ENCODE measurements around the gene NFATC2.
A peak's percentile ranks its signal among the peaks of the same experiment; 100 is the strongest.

NFATC2 gene

DNA sequence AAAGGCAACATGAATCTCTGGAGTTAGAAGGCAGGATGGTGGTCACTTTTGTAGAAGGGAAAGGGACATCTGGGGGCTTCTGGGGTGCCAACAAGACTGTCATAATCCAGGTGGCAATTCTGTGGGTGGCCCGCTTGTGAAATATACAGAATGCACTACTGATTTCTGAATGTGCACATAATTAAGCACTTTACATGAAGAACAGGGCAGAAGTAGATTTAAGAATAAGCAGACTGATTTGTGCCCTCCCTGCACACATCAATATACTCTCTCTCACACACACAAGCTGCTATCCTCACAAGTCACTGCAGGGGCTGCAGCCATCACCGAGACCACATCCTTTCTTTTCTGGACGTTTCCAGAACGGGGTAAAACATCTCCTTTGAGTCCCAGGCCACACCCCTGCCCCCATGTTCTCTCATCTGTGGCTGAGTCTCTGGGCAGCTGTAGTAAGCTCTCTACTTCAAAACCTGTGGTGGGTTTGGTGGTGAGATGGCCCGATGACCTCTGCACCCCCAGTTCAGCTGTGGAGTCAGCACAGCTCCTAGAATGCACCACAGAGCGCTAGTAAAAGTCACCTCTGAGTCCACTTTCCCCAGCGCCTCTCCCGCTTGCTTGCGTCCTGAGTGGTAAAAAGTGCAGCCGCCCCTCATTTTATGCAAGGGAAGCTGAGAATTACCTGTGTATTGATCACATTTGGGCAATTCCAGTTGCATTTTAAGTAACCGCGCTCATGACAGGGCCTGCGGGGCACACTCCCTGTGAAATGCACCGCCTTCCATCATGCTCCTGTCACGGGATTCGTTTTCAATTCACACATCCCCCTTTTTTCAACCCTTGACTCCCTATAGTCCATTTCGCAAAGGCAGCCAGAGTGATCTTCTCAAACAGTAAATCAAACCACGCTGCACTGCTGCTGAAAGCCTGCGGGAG, 115.5 kb downstream of the NFATC2 start:
- no peak for DNase-seq

DNA sequence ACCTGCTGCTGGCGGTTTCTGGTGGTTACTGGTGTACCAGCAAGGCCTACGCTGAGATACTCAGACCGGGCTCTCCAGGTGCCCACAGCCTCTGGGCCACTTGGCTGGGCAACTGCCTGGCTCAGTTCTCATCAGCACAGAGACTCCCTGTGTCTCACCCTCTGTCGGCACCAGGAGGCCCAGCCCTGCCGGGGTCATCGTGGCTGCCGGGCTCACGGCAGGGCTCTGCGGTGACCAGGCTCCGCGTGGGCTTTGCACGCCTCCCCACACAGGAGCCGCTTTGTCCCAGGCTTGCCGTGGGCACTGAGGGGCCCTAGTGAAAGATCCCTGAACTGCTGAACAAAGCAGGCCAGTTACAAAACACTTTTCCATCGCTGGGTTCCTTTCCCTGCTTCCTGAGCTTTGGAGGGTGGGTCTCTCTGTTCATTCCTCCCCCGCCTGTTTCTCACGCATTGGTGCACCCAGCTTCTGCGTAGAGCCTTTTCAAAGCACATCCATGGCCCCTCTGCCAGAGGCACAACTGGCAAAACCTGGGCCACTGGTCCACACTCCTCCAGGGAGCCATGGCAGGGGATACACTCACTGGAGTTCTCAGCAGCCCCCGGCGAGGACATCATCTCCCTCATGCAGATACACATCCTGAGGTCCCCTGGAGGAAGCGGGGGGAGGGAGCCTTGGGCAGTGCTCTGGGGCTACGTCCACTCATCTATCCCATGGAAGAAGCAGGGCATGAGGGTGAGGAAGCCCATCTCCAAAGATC, 117.0 kb downstream of the NFATC2 start:
- peak in 1 of 2 donors; percentile 35 for DNase-seq

DNA sequence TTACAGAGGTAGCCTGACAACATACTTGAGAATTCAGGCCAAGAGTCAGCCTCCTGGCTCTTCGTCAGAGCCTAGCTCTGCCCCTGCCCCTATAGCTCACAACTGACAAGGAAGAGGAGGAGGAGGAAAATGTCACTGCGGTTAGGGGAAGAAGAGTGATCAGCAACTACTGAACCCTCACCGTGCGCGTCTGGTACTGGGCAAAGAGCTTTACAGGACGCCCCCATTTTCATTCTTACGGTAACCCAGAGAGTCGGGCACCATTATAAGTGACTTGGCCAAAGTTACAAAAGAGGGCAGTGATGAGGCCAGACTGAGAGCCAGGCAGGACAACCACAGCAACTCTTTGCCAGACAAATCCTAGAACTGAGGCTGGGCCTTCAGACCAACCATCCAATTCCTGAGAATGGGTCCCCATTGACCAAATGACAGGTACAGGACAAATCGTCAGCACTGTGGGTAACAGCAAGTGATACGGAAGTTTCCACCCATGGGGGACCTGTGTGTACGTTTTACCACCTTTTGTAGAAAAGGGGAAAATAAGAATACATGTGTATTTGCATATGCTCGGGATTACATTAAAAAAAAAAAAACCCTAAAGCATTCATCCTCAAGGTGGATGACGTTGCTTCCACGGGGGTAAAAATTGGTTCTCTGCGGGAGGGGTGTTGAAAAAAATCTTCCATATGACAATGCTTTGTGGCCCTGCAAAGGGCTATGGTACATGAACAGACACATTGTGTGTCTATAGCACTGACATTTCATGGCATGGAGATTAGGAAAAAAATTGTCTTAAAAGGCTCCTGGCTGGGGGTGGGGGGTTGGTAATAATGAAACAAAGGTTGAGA, 118.0 kb downstream of the NFATC2 start:
- DNase-seq, result peak in 1 of 2 donors; percentile 43

DNA sequence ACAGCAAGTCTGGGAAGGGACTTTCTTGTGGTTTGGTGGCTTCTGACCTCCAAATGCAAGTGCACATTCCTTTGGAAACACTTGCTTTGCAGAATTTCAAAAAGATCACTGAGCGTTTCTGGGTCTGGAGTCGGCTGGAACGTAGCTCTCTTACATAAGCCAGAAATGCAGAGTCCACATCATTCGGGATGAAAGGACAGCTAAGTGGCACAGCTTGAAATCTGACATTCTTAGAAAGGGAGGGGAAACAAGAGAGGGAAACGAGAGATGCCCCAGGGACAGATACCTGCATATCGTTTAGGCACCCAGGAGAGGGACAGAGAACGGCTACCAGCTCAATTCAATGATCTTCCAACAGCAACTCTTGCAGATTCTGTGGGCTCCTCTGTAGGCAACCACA, 118.7 kb downstream of the NFATC2 start:
- DNase-seq, result no peak

DNA sequence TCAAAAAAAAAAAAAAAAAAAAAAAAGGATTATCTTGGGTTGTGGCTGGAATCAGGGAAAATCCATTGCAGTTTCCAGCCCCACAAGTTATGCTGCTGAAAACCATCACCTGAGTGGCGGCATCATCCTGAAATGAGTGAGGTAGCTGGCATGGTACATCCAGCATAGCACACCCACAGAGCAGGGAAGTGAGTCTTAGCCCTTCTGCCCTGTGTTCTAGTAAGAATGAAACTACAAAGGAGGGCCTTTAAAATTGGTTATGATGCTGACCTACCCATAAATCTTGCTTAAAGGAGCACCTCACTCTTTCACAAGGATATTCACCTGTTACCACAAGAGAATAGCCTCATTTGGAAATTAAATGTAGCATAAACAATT, 119.2 kb downstream of the NFATC2 start:
- no peak for DNase-seq

DNA sequence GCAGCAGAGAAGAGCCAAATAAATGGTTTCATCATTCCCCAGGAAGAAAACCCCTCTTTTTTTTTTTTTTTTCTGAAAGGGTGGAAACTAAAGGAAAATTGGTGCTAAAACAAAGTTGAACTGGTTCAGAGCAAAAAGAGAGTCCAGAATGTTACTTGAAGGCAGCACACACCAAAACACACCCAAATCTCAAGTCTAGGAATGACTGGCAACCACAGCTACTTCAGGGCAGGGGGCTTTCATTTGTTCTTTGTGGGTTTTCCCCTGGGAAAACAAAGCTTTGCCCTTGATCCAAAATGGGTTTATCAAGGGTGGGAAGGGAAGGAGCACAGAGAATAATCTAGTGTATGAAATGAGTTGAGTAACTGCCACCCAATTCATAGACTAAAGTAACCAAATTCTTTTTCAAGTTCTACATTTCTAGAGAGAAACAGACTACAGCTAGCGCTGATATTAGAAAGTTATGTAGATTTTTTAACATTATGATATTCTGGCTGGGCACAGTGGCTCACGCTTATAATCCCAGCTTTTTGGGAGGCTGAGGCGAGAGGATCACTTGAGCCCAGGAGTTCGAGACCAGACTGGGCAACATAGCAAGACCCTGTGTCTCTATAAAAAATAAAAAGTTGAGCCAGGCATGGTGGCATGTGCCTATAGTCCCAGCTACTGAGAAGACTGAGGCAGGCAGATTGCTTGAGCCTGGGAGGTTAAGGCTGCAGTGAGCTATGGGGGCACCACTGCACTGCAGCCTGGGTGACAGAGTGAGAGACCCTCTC, 119.8 kb downstream of the NFATC2 start:
- DNase-seq, result no peak

DNA sequence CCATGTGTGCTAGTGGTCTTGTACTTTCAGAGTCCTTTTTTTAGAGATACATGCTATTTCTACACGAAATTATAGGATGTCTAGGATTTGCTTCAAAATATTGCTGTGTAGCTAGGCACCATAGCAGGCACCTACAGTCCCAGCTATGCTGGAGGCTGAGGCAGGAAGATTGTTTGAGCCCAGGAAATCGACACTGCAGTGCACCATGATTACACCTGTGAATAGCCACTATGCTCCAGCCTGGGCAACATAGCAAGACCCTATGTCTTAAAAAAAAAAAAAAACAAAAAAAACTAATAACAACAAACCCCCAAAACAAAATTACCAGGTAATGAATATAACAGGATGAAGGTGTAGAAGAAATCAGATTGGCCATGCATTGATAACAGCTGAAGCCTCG, 121.7 kb downstream of the NFATC2 start:
- no peak for DNase-seq

DNA sequence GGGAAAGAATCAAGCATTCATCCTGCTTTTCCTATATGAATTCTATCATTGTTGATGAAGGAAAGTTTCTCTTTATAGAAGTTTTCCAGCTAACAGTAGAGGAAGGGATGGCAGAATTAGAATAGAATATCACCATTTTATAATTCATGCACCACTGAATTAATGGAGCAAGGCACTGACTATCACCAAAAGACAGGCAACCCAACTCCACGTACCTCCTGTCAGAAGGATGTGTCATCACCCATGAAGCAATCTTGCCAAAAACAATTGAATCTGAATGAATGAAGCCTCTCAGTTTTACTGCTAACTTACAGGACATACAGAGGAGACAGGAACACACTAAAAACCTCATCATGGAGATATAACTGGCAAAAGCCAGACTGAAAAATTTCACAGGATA, 122.4 kb downstream of the NFATC2 start:
- DNase-seq, result no peak

DNA sequence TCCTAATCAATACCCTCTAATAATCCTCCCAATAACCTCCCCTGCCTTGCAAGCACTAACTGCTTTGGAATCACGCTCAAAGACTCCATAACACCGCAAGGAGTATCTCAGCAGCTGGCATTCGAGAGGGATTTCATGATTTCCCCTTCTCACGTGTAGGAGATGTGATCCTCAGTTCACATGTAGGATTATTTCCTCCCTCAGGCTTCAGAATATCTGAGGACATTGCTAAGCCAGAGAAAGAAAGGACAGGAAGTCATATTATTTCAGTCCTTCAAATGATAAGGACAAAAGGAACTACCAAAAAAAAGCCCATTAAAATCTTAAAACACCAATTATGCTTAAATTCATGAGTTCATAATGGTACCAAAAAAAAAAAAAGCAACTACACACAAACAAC, 122.9 kb downstream of the NFATC2 start:
- no peak for DNase-seq

DNA sequence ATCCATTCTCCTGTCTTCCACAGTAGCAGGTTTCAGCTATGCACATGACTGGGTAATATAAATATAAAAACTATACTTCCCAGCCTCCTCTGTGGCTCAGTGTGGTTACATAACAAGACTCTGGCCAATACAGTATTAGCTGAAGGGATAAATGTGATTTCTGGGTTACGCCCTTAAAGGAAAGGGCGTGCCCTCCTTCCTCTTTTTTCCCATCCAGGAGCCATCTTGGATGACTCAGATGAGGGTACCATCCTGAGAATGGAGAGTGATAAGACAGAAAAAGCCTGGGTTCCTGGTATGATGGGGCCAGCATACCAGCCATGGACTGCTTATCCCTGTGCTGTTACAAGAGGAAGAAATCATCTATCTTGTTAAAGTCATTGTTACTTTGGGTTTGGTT, 123.3 kb downstream of the NFATC2 start:
- DNase-seq, result no peak

DNA sequence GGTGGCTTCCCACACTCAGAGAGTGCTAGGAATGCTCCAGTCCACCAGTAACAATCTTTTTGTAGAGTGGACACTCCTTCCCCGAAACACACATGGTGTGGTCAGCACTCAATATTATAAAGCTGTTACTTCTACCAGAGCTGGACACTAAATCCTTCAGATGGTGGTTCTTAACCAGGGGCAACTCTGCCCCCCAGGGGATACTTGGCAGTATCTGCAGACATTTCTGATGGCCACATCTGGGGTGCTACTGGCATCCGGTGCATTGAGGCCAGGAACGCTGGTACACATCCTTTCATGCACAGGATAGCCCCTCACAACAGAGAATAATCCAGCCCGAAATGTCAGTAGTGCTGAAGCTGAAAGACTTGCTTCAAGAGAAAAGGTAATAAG, 124.4 kb downstream of the NFATC2 start:
- no peak for DNase-seq

DNA sequence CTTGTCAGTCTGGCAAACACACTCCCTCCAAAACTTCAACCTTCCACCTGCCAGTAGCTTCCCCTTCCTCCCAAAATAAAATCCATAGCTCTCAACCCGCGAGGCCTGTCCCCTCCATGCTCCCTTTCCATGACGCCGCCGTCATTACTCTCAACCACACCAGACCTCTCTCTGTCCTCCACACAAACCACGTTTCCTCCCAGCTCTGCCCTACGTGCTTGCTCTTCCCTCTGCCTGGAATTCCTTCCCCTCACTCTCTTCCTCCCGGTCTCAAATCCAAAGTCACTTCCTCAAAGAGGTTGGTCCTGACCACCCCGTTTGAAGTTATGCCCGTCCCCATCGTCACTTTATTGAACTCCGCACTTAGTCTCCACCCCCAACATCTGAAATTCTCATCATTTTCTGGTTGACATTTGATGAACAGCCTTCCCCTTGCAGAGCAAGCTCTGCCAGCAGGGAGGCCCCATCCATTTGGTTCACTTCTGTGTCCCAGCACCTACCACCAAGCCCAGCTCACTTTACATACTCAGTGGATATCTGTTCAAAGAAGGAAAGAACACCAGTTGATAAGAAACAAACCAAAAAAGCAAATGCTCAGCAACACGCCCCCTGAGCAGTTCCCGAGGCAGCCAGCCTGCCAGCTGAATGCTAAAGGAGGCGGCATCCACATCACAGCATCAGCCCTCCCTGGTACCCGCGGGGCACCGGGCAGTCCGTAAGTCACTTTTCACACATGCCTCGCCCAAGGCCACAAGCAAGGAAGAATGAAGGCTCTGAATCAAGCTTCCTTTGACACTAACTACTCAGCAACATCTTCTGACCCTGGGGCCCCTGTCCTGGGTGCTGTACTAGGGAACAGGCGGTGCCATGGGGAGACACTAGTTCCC, 125.0 kb downstream of the NFATC2 start:
- no peak for DNase-seq

DNA sequence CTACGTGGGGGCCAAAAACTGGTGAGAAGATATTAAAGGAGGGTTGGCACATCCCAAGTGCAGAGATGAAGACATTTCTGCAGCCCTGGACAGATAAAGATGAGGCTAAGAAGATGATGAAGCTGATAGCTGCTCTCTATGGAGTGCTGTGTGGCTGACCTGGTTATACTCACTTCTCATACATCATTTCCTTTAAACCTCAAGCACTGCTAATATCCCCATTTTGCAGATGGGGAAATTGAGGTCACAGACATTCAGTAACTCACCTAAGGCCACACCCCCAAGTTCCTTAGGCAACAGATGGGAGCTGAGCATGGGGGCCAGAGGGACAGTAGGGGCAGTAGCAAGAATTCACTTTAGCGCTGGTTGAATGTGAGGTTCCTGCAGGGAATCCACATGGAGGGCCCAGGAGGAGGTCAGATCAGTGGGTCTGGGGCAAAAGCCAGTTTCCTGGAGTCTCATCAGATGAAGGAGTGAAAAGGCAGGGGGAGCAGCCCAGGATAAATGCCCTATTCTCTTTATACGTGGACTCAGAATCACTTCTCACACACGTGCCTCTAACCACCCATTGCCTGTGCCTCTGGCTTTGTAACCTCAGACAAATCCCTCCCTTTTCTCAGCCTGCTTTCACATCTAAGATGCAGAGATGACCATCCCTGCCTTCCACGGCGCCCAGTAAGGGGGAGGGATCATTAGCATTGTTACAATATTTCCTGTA, 125.8 kb downstream of the NFATC2 start:
- no peak for DNase-seq

DNA sequence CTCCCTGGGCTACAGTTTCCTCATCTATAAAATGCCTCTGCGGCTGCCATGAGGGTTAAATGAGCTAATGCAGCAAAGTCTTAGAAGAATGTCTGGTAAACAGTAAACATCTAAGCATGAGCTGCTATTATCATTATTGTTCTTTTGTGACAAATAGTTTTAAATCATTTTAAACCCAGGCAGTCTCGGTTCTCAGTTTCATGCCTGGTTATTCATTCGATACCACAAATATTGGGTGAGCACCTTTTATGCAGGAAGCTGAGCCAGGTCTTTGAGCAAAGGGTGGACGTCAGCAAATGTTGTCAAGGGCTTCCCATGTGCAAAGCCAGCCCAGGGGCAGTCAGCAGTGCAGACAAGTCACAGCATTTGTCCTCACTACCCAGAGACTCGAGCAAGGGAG, 128.7 kb downstream of the NFATC2 start:
- DNase-seq, result no peak

DNA sequence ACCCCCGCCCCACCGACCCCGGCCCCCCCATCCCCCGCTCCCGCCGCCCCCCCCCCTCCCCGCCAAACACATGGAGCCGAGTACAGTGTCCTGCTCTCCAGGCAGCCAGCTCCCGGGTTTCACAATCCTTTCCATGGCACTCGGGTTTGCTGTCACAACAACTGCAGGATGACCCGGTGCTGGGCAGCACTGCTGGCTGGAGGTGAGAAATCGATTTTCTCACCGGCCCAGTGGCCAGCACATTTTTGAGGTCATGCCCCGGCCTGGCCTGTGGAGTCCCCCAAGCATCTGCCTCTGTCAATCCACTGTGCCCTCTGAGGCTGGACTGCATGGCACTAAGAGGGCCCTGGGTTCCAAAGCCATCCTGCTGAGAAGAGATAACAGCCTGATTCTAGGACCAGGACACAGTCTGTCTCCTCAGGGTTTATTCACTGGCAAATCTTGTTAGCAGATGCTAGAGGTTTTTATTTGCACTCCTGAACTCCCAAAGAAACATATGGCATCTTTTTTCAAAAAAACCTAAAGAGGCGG, 129.5 kb downstream of the NFATC2 start:
- DNase-seq, result no peak

DNA sequence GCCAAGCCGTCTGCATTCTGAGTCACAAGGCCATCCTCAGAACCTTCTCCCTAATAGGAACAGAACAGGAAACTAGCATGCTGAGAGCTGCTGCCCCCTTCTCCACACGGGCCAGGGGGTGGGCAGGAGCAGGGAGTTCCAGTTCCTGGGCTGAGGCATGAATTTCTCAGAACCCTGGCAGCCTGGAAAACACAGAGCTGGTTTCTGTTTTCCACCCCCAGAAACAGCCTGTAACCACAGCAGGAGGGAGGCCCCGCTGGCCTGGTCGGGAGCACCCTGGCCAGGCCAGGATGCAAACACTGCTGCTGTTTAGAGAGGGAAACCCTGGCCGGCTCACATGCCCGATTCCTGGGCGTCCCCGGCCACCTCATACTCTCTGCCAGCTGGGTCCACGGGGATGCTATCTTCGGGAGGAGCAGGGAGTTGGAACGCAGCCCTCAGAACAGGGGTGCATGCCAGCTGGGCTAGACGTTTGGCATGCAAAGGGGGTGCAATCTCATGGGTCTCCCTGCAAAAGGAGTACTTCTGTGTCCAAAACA, 130.1 kb downstream of the NFATC2 start:
- no peak for DNase-seq

DNA sequence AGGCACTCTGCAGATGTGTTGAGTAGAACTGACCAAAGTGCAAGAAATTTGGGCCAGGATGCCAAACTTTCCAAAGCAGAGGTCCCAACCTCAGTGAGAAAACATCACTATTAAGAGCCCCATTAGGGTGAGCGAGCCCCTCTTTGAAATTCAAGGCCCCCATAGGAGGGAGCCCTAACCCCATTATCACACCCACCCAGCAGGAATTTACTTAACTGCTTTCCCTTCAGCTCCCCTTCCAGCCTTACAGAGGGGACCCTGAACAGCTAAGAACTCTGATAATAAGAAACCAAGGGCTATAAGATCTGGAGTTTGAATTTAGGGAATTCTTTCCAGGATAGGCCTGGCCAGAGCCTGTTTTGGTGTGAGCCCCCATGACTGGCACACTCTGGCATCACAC, 130.6 kb downstream of the NFATC2 start:
- no peak for DNase-seq

DNA sequence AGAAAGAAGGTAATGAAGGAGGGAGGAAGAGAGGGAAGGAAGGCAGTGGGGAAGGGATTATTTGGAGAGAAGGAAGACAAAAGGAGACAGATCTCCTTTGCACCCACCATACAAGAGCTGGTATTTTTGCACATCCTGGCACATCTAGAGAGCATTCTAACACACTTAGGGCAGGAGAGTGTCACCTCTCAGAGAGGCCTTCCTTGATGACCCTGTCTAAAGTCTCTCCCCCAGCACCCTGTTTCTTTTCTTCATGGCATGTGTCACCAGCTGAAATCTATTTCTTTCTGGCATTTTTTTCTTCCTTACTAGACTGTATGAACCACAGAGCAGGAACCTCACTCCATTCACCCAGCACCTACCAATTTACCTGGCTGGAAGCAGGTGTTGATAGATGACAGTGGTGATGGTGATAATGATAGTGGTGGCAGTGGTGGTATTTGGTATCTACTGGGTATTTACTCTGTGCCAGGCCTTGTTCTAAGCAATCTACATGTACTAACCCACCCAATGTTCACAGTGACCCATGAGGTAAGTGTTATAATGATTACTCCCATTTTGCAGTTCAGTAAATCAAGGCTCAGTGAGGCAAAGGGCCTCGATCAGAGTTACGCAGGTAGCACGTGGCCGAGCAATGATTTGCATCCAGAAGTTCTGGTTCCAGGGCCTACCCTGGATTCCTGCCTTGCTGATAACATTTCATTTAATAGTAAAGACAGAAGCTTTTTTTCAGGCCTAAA, 131.8 kb downstream of the NFATC2 start:
- DNase-seq, result no peak

DNA sequence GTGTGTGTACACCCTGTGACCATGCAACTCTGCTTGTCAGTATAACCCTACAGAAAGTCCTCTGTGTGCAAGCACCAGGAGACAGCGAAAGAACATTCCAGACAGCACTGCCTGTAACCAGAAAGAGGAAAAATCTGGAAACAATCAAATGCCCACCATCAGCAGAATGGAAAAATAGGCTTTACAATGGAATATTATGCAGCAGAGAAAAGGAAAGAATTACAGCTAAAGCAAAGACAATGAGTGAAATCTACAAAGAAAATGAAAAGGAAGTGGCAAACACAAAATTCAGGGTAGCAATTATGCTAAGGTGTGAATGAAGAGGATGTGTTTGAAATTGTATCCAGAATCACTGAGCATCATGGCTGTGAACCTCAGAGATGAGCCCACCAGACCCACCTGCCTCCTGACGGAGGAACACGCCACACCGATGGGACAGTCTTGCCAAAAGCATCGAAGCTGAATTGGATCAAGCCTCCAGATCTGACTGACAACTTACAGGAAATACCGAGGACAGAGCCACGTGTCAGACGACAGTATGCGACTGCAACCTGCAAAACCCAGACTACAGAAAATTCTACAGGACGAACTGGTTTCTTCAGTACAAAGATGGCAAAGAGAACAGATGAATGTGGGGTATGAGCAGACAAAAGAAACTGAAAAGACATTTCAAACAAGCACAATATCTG, 133.2 kb downstream of the NFATC2 start:
- no peak for DNase-seq
